Erythroblast (primary cell): ENCODE results near the gene TGIF2.

Experiments used
- GATA1 ChIP-seq: IDR thresholded peaks from 2 replicates; pipeline ENCODE4 v1.6.1; 2011; ENCODE audit warnings: low read depth, mild to moderate bottlenecking, control low read depth, low read length, moderate library complexity
- POLR2A ChIP-seq: IDR thresholded peaks from 2 replicates; pipeline ENCODE4 v1.6.1; 2011; ENCODE audit warnings: mild to moderate bottlenecking, low read length

GRCh38 chr20:36631646-36632045 lies 58.2 kb downstream of the TGIF2 start:
- TF ChIP-seq POLR2A (no peak), GATA1 (no peak)
